MG63 (cell line): ENCODE data around the gene U2AF2. TPM values are rescaled to one million over a fixed set of nuclear protein-coding genes. Genes with fewer than 3 reads are reported as not detected.
A peak's percentile ranks its signal among the peaks of the same experiment; 100 is the strongest.

Experiments used
- DNase-seq: peaks from one replicate; pipeline ENCODE4 v3.0.0-alpha.2; 2020
- H3K27me3 ChIP-seq: fragments of 250-450 bp; sonication (Bioruptor Pico); 2 replicates; pipeline ENCODE4 v1.5.1; 2020; ENCODE audit warnings: mild to moderate bottlenecking, moderate library complexity
- H3K36me3 ChIP-seq: fragments of 250-450 bp; sonication (Bioruptor Pico); 2 replicates; pipeline ENCODE4 v1.5.1; 2020; ENCODE audit warnings: mild to moderate bottlenecking, moderate library complexity
- H3K4me3 ChIP-seq: fragments of 250-450 bp; sonication (Bioruptor Pico); 2 replicates; pipeline ENCODE4 v1.5.1; 2020; ENCODE audit warnings: mild to moderate bottlenecking, moderate library complexity
- H3K9me3 ChIP-seq: fragments of 250-450 bp; sonication (Bioruptor Pico); 2 replicates; pipeline ENCODE4 v1.5.1; 2020; ENCODE audit warnings: mild to moderate bottlenecking, moderate library complexity
- total RNA-seq: library from RNA; depleted of rRNA; stranded (reverse); fragments of >200 nt; shearing (Covaris generic); gene quantifications from 2 replicates; pipeline ENCODE4 v1.2.3, GENCODE V29; 2014; ENCODE audit warnings: low replicate concordance

The U2AF2 gene
- total RNA-seq, 1 experiment from 2014 or later: 226 TPM

DNA sequence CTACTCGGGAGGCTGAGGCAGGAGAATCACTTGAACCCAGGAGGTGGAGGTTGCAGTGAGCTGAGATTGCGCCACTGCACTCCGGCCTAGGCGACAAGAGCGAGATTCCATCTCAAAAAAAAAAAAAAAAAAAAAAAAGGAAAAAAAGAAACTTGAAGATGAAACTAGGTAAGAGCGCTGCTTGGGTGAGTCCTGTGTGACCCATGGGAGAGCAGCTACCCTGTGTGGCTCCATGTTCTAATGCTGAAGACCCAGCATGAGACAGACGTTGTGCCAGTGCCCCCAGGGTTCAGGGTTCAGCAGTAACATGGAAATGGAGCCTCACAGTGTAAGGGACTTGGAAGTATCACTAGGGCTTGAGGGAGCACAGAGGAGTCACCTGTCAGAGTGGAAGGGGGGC lies 36.4 kb upstream of the U2AF2 start:
- H3K36me3 ChIP-seq: peaks cover 30% of the 10 kb centered on the region
- DNase-seq: no peak
- no peaks in the 10 kb centered on the region for H3K27me3 ChIP-seq
- H3K9me3 ChIP-seq: no peaks in the 10 kb centered on the region
- H3K4me3 ChIP-seq: no peak overlapping the region

DNA sequence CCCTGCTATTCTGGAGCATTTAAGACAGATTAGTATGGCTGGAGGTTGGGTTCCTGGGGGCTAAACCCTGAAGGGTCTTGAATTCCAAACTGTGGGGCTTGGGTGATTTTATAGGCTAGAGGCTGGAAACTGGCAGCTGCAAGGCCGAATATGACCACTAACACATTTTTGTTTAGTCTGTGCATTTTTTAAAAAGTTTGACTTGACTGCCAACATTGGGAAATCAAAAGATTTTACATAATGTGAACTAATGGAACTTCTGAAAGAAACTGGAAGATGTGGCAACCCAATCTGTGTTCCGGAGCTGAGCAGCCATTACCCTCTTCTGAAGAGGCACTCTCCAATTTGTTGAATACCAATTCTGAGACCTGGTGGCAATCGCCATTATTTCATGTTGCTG lies 35.5 kb upstream of the U2AF2 start:
- no peaks in the 10 kb centered on the region for H3K9me3 ChIP-seq
- H3K4me3 ChIP-seq: no peak overlapping the region
- H3K36me3 ChIP-seq: peaks cover 30% of the 10 kb centered on the region
- H3K27me3 ChIP-seq: no peaks in the 10 kb centered on the region
- DNase-seq: no peak

DNA sequence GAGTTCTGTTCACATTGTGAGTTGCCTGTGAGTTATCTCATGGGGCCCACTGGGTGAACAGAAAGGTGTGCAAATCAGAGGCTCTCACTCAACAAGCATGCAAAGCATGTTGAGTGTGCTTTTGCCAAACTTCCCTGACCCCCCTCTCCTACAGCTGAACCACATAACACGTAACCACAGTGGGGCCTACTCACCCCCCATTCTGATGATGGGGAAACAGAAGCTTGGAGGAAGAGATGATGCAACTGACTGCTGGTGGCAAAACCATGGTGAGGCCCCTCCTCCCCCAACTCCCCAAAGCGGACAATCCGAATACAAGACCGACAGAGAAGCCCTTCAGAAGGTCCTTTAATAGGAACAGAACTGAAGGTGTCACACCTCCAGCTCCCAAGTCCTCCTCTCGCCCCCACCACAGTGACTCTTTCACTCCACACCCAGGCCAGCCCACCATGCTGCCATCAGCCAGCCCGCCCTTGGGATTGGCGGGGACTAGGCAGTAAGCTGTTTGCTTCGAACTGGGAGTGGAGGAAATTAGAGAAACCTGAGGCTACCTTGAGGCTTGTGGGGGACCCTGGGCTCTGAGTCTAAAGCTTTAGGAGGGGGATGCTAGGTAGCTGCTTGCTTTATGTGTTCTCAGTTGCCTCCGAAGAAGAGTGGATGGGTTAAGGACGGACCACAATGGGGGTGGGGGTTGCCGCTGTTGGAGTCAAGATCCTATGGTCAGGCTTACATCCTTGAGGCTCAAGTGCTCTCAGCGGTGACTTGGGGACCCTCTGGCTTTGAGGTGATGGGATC lies 34.2 kb upstream of the U2AF2 start:
- DNase-seq: no peak
- Histone ChIP-seq H3K27me3 (no peaks in the 10 kb centered on the region), H3K36me3 (peaks cover 27% of the 10 kb centered on the region), H3K4me3 (no peak overlapping the region), H3K9me3 (no peaks in the 10 kb centered on the region)

DNA sequence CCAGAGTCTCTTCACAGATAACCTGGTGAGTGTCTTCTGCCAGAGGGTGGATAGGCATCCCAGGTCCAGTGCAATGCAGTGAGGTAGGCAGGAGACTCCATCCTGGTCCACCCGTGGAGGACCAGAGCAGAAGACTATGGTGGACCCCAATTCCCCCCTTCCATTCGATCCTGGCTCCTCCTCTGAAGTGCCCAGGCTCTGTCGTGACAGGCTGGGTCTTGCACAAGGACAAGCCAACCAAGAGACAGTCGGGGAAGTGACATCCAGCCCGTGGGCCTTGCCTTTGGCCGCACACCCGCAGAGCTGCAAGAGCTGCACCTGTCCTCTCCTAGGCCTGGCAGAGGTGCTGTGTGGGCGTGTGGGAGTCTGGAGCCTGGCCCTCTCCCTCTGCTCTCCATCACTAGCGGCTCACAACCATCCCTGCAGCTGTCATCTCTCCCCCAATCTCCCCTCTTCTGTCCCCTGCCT lies 33.6 kb upstream of the U2AF2 start:
- Histone ChIP-seq H3K36me3 (peaks cover 22% of the 10 kb centered on the region), H3K27me3 (no peaks in the 10 kb centered on the region), H3K4me3 (no peak overlapping the region), H3K9me3 (no peaks in the 10 kb centered on the region)
- no peak for DNase-seq

DNA sequence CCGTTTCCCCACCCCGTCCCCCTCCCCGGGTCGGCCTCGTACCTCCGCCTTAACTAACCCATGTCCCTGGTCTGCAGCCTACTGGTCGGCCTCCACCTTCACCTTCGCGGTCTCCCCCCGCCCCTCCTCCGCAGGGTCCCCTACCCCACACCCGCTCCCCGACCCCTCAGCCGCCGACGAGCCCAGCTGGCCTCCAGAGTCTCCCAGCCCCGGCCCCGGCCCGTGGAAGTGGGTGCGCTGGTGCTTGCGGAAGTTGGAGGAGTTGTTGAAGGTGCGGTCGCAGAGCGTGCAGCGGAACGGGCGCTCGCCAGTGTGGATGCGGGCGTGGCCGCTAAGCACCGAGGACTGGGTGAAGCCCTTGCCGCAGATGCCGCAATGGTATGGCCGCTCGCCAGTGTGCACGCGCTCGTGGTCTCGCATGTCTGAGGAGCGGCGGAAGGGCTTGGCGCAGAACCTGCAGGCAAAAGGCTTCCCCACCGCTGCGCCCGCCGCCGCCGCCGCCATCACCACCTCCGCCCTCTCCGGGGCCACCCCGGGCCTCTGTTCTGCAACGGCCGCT lies 33.1 kb upstream of the U2AF2 start:
- no peaks in the 10 kb centered on the region for H3K27me3 ChIP-seq
- DNase-seq: no peak
- no peak overlapping the region for H3K4me3 ChIP-seq
- H3K36me3 ChIP-seq: peaks cover 17% of the 10 kb centered on the region
- H3K9me3 ChIP-seq: no peaks in the 10 kb centered on the region

DNA sequence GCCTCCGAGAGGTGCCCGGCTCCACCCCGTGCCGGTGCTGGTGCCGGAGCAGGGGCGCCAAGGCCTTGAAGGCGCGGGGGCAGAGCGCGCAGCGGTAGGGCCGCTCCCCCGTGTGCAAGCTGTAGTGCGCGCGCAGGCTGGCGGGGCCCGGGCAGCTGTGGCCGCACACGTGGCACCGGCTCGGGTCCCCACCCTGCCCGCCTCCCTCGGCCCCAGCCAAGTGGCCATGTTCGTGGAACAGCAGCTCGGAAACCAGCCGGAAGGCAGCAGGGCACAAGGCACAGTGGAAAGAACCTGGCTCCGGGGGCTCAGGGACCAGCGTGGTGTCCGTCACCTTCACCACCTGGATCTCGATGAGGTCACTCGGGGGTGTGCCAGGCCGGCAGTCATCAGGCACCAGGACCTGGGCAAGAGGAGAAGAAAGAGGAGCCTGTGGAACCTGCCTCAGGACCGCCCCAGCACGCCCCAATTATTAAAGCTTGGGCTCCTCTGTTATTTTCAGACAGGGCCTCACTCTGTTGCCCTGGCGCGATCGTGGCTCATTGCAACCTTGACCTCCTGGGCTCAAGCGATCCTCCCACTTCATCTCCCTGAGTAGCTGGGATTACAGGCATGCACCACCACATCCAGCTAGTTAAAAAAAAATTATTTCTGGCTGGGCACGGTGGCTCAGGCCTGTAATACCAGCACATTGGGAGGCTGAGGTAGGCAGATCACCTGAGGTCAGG lies 32.4 kb upstream of the U2AF2 start:
- H3K27me3 ChIP-seq: no peaks in the 10 kb centered on the region
- no peak for DNase-seq

DNA sequence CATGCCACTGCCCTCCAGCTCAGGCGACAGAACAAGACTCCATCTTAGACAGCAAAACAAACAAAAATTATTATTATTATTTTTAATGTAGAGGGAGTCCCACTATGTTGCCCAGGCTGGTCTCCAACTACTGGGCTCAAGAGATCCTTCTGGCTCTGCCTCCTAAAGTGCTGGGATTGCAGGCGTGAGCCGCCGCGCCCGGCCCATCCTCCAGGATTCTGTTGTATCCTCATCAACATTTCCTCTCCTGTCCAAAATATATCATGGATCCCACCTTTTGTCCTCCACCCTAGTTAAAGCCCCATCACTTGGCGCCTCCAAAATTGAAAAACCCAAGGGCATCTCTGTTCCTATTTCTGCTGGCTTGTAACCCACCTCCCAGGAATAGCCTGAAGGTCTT lies 31.7 kb upstream of the U2AF2 start:
- DNase-seq: no peak
- Histone ChIP-seq H3K9me3 (no peaks in the 10 kb centered on the region), H3K27me3 (no peaks in the 10 kb centered on the region), H3K36me3 (peaks cover 7% of the 10 kb centered on the region), H3K4me3 (no peak overlapping the region)

More for the DNA sequence above, 32.4 kb upstream of the U2AF2 start:
- Histone ChIP-seq H3K9me3 (no peaks in the 10 kb centered on the region), H3K4me3 (no peak overlapping the region), H3K36me3 (peaks cover 14% of the 10 kb centered on the region)

DNA sequence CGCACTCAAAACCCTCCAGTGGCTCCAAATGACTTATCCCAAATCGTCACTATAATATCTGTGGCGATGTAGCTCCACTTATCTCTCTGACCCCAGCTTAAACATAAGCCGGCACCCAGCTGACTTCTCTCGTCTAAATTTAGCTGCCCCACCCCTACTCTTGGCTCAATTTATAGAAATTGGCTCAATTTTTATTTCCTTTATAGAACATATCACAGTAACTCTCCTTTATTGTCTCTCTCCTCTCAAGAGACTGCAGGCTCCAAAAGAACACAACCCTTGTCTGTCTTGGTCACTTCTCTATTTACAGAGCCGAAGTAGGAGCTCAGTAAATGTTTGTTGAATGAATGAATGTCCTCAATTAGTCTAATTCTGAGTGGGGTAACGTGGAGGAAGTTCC lies 31.3 kb upstream of the U2AF2 start:
- Histone ChIP-seq H3K9me3 (no peaks in the 10 kb centered on the region), H3K27me3 (no peaks in the 10 kb centered on the region), H3K36me3 (peaks cover 6% of the 10 kb centered on the region), H3K4me3 (peak overlapping the region; percentile 58)
- DNase-seq: no peak

DNA sequence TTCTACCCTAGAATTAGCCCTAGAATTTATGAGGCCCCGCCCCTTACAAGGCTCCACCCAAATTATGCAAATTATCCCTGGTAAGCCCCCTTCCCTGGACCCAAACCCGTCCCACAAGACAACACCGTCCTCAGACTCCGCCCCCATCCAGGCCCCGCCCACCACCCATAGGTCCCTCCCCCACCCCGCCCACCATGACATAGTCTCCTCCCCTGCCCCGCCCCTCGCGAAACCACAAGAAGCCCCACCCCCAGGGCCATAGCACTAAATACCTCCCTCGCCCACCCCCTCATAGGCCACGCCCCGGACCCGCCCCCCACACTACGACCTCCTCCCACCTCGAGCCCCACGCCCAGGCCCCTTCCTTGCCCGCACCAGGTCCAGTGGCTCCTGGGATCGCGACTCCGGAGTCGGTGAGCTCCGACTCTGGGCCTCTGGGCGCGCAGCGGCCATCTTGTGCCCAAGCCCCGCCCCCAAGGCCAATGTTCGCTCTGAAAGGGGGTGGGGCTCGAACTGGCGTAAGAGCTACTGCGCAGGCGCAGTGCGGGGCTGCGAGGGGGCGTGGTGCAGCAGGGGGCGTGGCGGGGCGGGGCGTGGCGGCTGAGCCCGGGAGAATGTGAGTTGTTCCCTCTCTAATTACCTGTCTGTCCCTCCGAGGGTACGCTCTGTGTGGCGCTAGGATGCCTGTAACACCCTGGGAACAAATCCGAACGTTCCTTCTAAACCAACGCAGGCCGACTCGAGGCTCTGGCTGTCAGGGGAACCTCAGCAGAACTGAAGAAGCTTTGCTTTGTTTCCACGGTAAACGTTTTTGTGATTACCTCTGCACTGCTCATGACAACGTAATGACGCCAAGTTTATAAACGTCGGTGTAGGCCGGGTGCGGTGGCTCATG lies 30.5 kb upstream of the U2AF2 start, which contains the start of gene ZNF784:
ZNF784 (minus strand) TSS at position 458 of the 895 bp plus-strand sequence; CDS start at position 453, 5 bp downstream.
- DNase-seq: peak; percentile 86
- Histone ChIP-seq H3K4me3 (peak within 1 kb of the TSS; percentile 58), H3K36me3 (peaks cover 6% of the 10 kb centered on the region), H3K27me3 (no peaks in the 10 kb centered on the region), H3K9me3 (no peaks in the 10 kb centered on the region)

DNA sequence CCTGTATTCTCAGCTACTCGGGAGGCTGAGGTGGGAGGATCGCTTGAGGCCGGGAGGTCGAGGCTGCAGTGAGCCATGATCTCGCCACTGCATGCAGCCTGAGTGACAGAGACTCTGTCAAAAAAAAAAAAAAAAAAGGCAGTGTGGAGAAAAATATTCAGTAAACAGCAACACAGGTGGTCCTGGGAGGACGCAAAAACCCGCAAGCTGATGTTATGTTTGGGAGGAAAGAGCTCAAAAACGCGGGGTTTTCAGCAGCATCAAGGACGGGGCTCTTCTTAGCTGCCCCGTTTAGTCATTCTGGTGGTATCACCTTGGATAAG lies 29.9 kb upstream of the U2AF2 start:
- no peak for DNase-seq
- Histone ChIP-seq H3K36me3 (peaks cover 6% of the 10 kb centered on the region), H3K27me3 (no peaks in the 10 kb centered on the region), H3K4me3 (peak overlapping the region; percentile 58), H3K9me3 (no peaks in the 10 kb centered on the region)

DNA sequence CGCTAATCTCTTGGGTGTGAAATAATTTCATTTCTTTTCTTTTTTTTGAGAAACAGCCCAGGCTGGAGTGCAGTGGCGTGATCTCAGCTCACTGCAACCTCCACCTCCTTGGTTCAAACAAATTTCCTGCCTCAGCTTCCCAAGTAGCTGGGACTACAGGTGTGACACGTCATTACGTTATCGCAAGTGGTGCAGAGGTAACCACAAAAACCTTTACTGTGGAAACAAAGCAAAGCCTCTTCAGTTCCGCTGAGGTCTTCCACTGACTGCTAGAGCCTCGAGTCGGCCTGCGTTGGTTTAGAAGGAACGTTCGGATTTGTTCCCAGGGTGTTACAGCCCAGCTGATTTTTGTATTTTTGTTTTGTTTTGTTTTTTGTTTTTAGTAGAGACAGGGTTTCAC lies 28.5 kb upstream of the U2AF2 start:
- H3K4me3 ChIP-seq: no peak overlapping the region
- H3K36me3 ChIP-seq: 0 out of 2 replicates have a peak, but pooled peaks cover 2% of the 10 kb centered on the region
- H3K27me3 ChIP-seq: no peaks in the 10 kb centered on the region
- no peaks in the 10 kb centered on the region for H3K9me3 ChIP-seq
- no peak for DNase-seq

DNA sequence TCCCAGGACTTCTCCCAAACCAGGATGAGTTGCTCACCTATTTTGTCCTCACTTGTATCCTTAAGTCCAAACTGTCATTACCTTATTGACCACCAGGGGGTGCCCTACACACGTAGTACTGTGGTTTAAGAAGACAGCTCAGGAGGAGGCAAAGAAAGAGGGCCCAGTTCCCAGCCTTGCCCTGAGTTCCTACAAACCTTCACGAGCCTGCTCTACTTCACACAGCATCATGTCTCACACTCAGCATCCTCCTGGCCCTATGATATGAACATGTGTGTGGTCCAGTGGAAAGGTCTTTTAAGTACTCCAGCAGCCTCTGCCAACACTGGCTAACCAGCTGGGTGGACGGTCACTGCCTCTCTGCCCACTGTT lies 22.4 kb upstream of the U2AF2 start:
- no peak overlapping the region for H3K4me3 ChIP-seq
- H3K27me3 ChIP-seq: no peaks in the 10 kb centered on the region
- H3K36me3 ChIP-seq: peaks cover 18% of the 10 kb centered on the region
- H3K9me3 ChIP-seq: no peaks in the 10 kb centered on the region
- DNase-seq: peak; percentile 79

DNA sequence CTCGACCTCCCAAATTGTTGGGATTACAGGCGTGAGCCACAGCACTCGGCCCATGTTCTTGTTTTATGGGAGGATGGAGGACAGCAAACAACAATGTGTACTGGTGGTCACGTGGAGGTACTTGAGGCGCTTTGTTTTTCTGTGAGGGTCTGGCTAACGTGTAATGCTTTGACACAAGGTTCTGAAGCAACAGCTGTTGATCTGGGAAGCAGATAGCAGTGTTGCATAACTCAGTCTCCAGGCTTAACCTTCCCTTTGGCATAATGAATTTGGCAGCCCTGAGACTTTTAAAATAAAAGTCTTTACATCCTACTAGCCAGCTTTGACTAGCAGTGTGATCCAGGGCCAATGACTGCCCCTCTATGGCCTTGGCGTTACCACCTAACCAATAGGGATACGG lies 21.0 kb upstream of the U2AF2 start:
- peak overlapping the region; percentile 100 for H3K4me3 ChIP-seq
- H3K27me3 ChIP-seq: no peaks in the 10 kb centered on the region
- no peaks in the 10 kb centered on the region for H3K9me3 ChIP-seq
- DNase-seq: no peak
- peaks cover 30% of the 10 kb centered on the region for H3K36me3 ChIP-seq

DNA sequence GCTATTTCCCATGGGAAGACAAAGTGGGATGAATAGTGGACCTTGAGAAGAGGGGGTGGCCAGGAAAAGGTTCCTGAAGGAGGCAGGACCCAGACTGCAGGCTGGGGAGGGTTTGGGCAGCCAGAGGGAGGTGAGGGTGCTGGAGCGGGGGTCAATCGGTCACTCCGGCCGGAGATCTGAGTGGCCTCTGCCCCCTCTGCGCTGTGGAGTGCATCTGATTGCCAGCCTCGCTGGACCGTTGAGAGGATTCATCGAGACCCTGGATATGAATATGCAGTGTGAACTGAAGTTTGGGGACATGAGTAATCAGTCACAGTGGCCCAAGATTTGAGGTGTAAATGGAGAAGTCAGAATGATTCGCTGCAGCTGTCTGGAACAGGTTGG lies 19.5 kb upstream of the U2AF2 start:
- no peak for DNase-seq

DNA sequence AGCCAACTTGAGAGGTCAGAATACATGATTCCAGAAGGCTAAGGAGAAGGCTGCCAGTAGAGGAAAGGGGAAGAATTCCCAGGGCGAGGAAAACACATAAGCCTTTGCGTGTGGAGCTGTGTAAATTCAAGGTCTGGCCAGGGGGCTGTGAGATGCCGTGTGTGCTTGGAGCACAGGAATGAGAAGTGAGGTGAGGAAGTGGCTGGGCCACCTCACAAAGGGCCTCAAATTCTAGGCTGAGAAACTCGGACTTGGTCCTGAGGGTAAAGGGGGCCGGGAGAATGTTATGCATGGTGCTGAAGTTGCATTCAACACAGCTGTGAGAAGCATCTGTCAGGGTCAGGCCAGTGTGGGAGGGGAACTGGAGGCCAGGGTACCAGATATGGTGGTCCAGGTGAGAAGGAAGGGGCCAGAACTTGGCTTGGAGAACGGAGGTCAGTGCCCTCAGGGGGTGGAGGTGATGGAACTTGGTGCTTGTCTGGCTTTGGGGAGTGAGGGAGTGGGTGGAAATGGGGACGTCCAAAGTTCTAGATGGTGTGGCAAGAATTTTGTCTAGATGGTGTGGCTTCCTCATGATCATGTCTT lies 18.9 kb upstream of the U2AF2 start:
- H3K27me3 ChIP-seq: no peaks in the 10 kb centered on the region
- peak overlapping the region; percentile 100 for H3K4me3 ChIP-seq
- DNase-seq: no peak
- peaks cover 35% of the 10 kb centered on the region for H3K36me3 ChIP-seq
- no peaks in the 10 kb centered on the region for H3K9me3 ChIP-seq

More for the DNA sequence above, 19.5 kb upstream of the U2AF2 start:
- no peaks in the 10 kb centered on the region for H3K9me3 ChIP-seq
- peak overlapping the region; percentile 100 for H3K4me3 ChIP-seq
- H3K27me3 ChIP-seq: no peaks in the 10 kb centered on the region
- peaks cover 35% of the 10 kb centered on the region for H3K36me3 ChIP-seq

DNA sequence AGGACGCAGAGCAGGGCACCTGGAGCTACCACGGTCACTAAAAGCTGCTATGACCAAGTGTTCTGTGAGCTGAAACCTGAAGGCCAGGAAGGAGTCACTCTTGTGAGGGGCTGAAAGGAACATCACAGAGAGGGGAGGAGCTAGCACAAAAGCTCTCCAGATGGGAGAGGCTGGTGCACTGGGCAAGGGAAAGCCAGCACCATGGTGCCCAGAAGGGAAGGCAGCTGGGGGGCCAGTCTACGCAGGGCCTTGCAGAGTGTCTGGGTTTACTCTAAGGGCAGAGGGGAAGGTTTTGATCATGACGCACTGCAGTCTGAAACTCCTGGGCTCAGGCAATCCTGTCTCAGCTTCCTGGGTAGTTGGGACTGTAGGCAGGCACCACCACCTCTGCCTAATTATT lies 18.1 kb upstream of the U2AF2 start:
- Histone ChIP-seq H3K4me3 (peak overlapping the region; percentile 100; the same call in 1 of the 2 replicates), H3K27me3 (no peaks in the 10 kb centered on the region), H3K36me3 (peaks cover 35% of the 10 kb centered on the region), H3K9me3 (no peaks in the 10 kb centered on the region)
- DNase-seq: no peak
